B cell (primary cell): ENCODE measurements around the gene FASTKD2. TPM values are rescaled to one million over a fixed set of nuclear protein-coding genes. Genes with fewer than 3 reads are reported as not detected.

Source experiments
- ATAC-seq: fragments of 200-7000 bp; cut with Tn5 transposase; one replicate; pipeline ENCODE4 v1.10.0; 2021; ENCODE audit warnings: low read depth, mild to moderate bottlenecking, moderate number of reproducible peaks, moderate library complexity
- CTCF ChIA-PET: fragments of 350-600 bp; sonication (Branson Sonifier 250); formaldehyde crosslinking; loops from one replicate; lab custom pipeline; 2021; ENCODE audit warnings: antibody characterized with exemption, inconsistent platforms; lab: Charles Lee
- POLR2A ChIA-PET: fragments of 350-600 bp; sonication (Branson Sonifier 250); formaldehyde crosslinking; loops from one replicate; lab custom pipeline; 2021; ENCODE audit warnings: antibody characterized with exemption; lab: Charles Lee
- DNase-seq: peaks from one replicate; pipeline ENCODE4 v3.0.0; 2013
- H2AFZ ChIP-seq: 2 replicates; pipeline ENCODE4 v1.6.1; 2012; ENCODE audit warnings: mild to moderate bottlenecking, low read depth, low read length; ENCODE audit not compliant: insufficient read depth, poor library complexity, severe bottlenecking
- H3K27ac ChIP-seq, 2 donors: 1 replicate in 1 of 2; 2 replicates in 1 of 2; pipeline ENCODE4 v1.5.1; 2012 to 2013; ENCODE audit warnings: low read length in 2 of 2, mild to moderate bottlenecking in 2 of 2, moderate library complexity in 1 of 2
- H3K27me3 ChIP-seq, 4 experiments: fragments of 200-600 bp in 1 of 4; sonication (generic) in 1 of 4; replicated peaks in 1 of 4; 1 replicate in 2 of 4; 2 replicates in 2 of 4; pipeline versions ENCODE4 v1.6.1 to v1.7.0; 2013 to 2016; ENCODE audit warnings: low read length in 3 of 4, mild to moderate bottlenecking in 2 of 4, mixed read lengths in 1 of 4, moderate library complexity in 1 of 4; ENCODE audit not compliant: insufficient read depth in 4 of 4, control insufficient read depth in 3 of 4; ENCODE audit errors: control extremely low read depth in 1 of 4
- H3K36me3 ChIP-seq, 2 experiments: replicated peaks in 1 of 2; 1 replicate in 1 of 2; 2 replicates in 1 of 2; pipeline versions ENCODE4 v1.6.1 to v1.7.1; 2013; ENCODE audit warnings: low read length in 1 of 2; ENCODE audit not compliant: insufficient read depth in 2 of 2, control insufficient read depth in 1 of 2; ENCODE audit errors: control extremely low read depth in 1 of 2, extremely low read depth in 1 of 2
- H3K4me1 ChIP-seq, 2 donors: fragments of 200-600 bp in 1 of 2; sonication (generic) in 1 of 2; 1 replicate in 1 of 2; 2 replicates in 1 of 2; pipeline versions ENCODE4 v1.5.1 to v1.6.1; 2013 to 2017; ENCODE audit warnings: low read length in 2 of 2; ENCODE audit not compliant: control insufficient read depth in 2 of 2, insufficient read depth in 2 of 2
- H3K4me2 ChIP-seq: replicated peaks from 2 replicates; pipeline ENCODE3; 2012; ENCODE audit warnings: mild to moderate bottlenecking, low read depth, low read length; ENCODE audit not compliant: poor library complexity, severe bottlenecking
- H3K4me3 ChIP-seq, 5 experiments: fragments of 200-600 bp in 1 of 5; sonication (generic) in 1 of 5; 1 replicate in 3 of 5; 2 replicates in 2 of 5; pipeline versions ENCODE4 v1.5.1 to v1.7.0; 2011 to 2016; ENCODE audit warnings: low read length in 4 of 5, mild to moderate bottlenecking in 4 of 5, low read depth in 2 of 5, control low read depth in 1 of 5, moderate library complexity in 1 of 5; ENCODE audit not compliant: insufficient read depth in 1 of 5; ENCODE audit errors: control extremely low read depth in 1 of 5, extremely low read depth in 1 of 5
- H3K79me2 ChIP-seq: fragments of 200-600 bp; sonication (generic); one replicate; pipeline ENCODE4 v1.6.0; 2016; ENCODE audit warnings: low read length; ENCODE audit not compliant: control insufficient read depth, insufficient read depth
- H3K9ac ChIP-seq: fragments of 200-600 bp; sonication (generic); 2 replicates; pipeline ENCODE4 v1.6.1; 2017; ENCODE audit warnings: mild to moderate bottlenecking, low read length, moderate library complexity
- H3K9me3 ChIP-seq, 3 donors: one replicate each; pipeline versions ENCODE4 v1.6.1 to v1.7.1; 2013; ENCODE audit warnings: low read length in 2 of 3; ENCODE audit not compliant: control insufficient read depth in 2 of 3, insufficient read depth in 1 of 3; ENCODE audit errors: control extremely low read depth in 1 of 3
- H4K20me1 ChIP-seq: 2 replicates; pipeline ENCODE4 v1.6.0; 2012; ENCODE audit warnings: mild to moderate bottlenecking, low read length; ENCODE audit not compliant: insufficient read depth, control insufficient read depth, poor library complexity, severe bottlenecking
- H3K27ac Mint-ChIP-seq: one replicate; pipeline ENCODE4 v1.8.0; 2021; ENCODE audit warnings: mixed read lengths
- H3K27me3 Mint-ChIP-seq: one replicate; pipeline ENCODE4 v1.8.0; 2021; ENCODE audit warnings: mixed read lengths
- H3K4me1 Mint-ChIP-seq: one replicate; pipeline ENCODE4 v1.8.0; 2021; ENCODE audit warnings: mixed read lengths
- H3K4me3 Mint-ChIP-seq: one replicate; pipeline ENCODE4 v1.8.0; 2021; ENCODE audit warnings: mixed read lengths
- H3K9me3 Mint-ChIP-seq: one replicate; pipeline ENCODE4 v1.8.0; 2022; ENCODE audit warnings: mixed read lengths; ENCODE audit not compliant: insufficient read depth
- EZH2 ChIP-seq: IDR thresholded peaks from 2 replicates; pipeline ENCODE4 v1.6.1; 2012; ENCODE audit warnings: borderline replicate concordance, low read depth, mild to moderate bottlenecking, moderate library complexity, low read length; ENCODE audit not compliant: insufficient read depth, poor library complexity, severe bottlenecking
- WGBS: methylation state at CpG from one replicate; pipeline ENCODE4 v1.1.5; 2013; ENCODE audit warnings: missing lambda C conversion rate; ENCODE audit not compliant: insufficient coverage; 5-methylcytosine and 5-hydroxymethylcytosine counted together
- intact Hi-C: fragments of 100-400 bp; cut with micrococcal nuclease; formaldehyde crosslinking; loops from one replicate; pipeline ENCODE4 v1.10.0; 2022
- polyA plus RNA-seq: library from polyadenylated mRNA; depleted of rRNA; stranded (reverse); fragments of >200 nt; gene quantifications from 2 replicates; pipeline ENCODE4 v1.2.3, GENCODE V29; 2012
- total RNA-seq, 2 donors: library from RNA; stranded (reverse); fragments of 120-200 nt in 1 of 2; gene quantifications; 1 replicate in 1 of 2; 2 replicates in 1 of 2; pipeline versions ENCODE4 v1.2.3 to v1.2.4, GENCODE V29; 2013 to 2022
- TF ChIP-seq, protein P1 (sequence below): fragments of 200-600 bp; IDR thresholded peaks from one replicate; pipeline ENCODE4 v1.8.0; 2022; ENCODE audit warnings: antibody characterized with exemption, mild to moderate bottlenecking

Gene FASTKD2
- total and polyA plus RNA-seq, 2 donors (not counting 1 experiment from before 2014, with no cell fraction given) = 16.0 to 20.6 TPM

DNA sequence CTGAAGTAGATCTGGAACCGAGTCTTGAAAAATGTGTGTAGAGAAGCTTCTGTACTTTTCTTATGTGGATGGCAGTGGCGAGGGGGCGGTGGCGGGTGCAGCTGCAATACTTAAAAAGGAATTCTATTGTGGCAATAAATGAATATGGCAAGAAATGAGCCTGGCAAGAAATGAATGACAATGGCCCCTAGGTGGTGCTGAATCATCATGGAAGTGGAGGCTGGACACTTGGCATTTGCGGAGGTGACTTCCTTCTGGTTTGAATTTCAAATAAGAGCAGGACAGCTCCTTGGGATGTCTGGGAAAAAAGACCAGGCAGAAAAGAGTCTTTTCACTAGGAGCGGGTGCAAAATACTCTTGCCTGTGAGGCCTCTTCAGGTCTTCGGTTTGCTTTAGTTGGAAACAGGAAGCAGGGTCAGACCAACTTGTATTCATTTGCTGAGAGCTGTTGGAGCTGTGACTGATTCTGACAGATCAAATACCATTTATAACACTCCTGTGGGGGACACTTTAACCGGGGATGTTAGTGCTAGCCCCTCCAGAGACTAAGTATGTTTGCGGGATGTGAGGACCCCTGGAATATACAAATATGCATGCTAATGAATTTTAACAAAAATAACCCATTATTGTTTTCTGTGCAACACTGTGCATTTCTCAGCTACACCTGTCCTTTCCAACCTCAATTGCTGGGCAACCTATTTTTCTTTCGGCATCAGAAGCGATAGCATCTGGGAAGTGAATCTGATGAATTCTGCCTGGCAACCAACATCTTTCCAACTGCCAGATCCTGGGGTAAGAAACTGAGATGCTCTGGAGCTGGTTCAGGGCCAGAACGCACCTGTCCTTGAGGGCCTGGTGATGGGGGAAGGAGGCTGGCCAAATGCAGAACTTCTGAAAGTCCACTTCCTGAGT lies 35.4 kb downstream of the FASTKD2 start:
- Mint-ChIP-seq H3K4me1 (peaks cover 11% of the 10 kb centered on the region), H3K9me3 (no peaks in the 10 kb centered on the region), H3K27ac (no peak overlapping the region), H3K4me3 (peak overlapping the region; percentile 80), H3K27me3 (no peaks in the 10 kb centered on the region)
- Histone ChIP-seq H3K79me2 (no peaks in the 10 kb centered on the region), H3K9me3 (no peaks in the 10 kb centered on the region), H3K4me1 (peaks cover 0 to 5% of the 10 kb centered on the region in 2 donors), H4K20me1 (no peaks in the 10 kb centered on the region), H3K36me3 (peaks cover 0 to 4% of the 10 kb centered on the region in 2 experiments), H3K9ac (peak overlapping the region; percentile 50), H3K4me3 (peak overlapping the region in 3 of 5 experiments; percentile 36 to 49 (median 45)), H3K27me3 (no peaks in the 10 kb centered on the region), H3K27ac (no peak overlapping the region), H2AFZ (peak overlapping the region; percentile 61), H3K4me2 (peak overlapping the region; percentile 66)
- ATAC-seq (peak; percentile 36), DNase-seq (peak; percentile 71)
- intact Hi-C loops = loop anchor here (1.0 to 10.0 kb wide), 4 partner anchors 108 to 1272 kb away; no protein-coding TSS in a partner anchor
- 35% methylated on average over 7 of the region's 12 CpGs for WGBS
- CTCF ChIA-PET = interaction anchor here (0.7 to 5.7 kb wide), 29 partner anchors 9 to 1272 kb away, joined by 3 to 44 read pairs (median 3); partner anchors contain the start of genes FASTKD2, KLF7 and MDH1B
- no peak for TF ChIP-seq EZH2
- TF ChIP-seq, protein P1, sequence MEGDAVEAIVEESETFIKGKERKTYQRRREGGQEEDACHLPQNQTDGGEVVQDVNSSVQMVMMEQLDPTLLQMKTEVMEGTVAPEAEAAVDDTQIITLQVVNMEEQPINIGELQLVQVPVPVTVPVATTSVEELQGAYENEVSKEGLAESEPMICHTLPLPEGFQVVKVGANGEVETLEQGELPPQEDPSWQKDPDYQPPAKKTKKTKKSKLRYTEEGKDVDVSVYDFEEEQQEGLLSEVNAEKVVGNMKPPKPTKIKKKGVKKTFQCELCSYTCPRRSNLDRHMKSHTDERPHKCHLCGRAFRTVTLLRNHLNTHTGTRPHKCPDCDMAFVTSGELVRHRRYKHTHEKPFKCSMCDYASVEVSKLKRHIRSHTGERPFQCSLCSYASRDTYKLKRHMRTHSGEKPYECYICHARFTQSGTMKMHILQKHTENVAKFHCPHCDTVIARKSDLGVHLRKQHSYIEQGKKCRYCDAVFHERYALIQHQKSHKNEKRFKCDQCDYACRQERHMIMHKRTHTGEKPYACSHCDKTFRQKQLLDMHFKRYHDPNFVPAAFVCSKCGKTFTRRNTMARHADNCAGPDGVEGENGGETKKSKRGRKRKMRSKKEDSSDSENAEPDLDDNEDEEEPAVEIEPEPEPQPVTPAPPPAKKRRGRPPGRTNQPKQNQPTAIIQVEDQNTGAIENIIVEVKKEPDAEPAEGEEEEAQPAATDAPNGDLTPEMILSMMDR = peak; percentile 78
- POLR2A ChIA-PET = no interaction called here
